Activated CD4-positive, CD25-positive, alpha-beta regulatory T cell (primary cell): ENCODE data around the gene SLC25A15.

Experiments used
- DNase-seq, 4 experiments: peaks; one replicate each; lab custom pipeline; 2025; lab: John Stamatoyannopoulos, UW

Gene SLC25A15

GRCh38 chr13:40789275-40790153 is at the start of gene SLC25A15:
TSS of gene SLC25A15 (plus strand) at chr13:40789611. CDS start at chr13:40793227, 3,616 bp downstream.
- DNase-seq: peak; percentile 46 to 73 (median 55)

DNA sequence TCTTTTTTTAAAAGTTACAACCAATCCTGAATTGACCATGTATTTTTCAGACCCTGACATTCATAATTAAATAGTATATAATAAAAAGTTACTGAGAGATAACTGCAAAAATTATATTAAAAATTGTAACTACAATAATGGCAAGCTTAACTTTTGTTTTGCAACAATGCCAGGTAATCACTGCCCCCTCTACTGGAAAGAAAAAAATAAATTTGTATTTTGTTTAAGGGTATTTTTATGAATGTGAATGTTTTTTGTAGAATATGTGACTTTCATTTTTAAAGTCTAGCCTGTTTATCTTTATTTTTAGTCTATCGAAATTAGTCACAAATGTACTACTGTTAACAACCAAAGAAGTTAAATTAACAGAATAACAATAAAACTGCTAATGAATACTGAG is 40.1 kb upstream of the SLC25A15 start:
- DNase-seq: no peak

DNA sequence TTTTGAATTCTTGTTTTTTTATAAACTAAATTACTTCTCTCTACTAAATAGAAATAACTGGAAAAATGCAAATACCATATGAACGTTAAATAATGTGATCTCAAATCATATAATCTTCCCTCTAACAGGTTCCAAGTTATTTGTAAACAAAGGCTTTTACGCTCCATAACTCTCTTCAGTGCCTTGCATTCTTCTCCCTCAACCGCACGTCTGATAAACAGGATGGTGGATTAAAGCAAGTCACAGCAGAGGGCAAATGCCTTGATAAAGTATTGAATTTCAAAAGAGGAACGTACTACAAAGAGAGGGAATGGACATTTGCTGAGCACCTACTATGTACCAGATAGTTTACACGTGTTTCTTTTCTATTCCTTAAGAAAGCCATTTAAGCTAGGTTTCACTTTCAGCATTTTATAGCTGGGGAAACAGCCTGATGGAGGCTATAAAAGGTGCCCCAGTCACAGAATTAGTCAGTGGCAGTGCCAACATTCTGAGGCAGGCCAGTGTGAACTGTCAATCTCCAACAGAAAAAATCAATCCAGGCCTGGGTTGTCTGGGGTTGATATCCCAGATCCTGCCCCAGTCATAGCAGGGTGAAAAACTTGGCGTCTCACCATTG is 34.2 kb upstream of the SLC25A15 start:
- DNase-seq: no peak

- no peak for DNase-seq
Observed at GRCh38 chr13:40756042-40756441, 33.4 kb upstream of the SLC25A15 start.

GRCh38 chr13:40758811-40759210 is 30.6 kb upstream of the SLC25A15 start:
- DNase-seq: no peak

DNA sequence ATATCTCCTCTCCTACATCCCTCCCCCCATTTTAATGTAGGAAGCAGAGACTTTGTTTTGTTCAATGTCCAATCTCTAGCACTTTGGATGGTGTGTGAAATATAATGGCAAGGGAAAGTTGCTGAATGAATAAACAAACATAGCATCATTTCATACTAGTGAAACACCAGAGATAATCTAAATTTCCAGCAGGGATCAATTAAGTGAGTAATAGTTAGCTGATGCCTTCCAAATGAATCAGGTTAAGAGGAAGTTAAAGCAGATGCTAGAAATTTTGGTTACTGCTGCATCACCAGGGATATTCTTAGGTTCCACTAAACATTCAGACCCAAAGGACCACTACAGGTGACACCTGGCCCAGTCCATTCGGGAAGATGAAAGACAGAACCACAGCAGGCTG is 26.6 kb upstream of the SLC25A15 start:
- no peak for DNase-seq

DNA sequence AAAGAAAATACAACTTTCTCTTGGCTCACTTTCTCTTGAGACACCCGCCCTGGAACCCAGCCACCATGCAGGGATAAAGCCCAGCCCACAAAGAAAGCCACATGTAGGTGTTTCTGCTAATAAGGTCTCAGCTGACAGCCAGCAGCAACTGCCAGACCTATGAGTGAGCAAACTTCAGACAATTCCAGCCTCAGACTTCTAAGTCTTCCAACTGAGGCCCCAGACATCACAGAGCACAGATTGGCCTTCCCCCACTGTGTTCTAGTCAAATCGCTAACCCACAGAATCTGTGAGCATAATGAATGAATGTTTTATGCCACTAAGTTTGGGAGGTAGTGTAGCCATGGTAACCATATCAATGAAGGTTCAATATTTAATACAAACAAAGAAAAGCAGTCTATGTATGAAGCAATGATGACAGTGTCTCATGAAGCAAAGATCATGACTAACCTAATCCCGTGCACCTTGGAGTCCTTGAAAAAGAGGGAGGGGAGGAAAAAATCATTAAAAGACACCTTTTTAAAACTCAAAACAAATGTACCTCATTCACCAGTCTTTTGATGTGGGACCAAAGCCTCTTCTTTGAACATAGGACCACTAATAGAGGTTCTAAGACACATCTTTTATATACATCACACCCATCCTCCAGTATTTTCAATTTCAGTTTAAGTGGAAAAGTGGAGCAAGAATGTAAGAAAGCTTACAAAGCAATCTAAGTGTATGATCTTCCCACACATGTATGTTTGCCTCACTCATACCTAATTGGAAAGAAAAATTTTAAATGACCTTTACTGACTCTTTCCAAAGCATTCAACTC is 24.6 kb upstream of the SLC25A15 start:
- DNase-seq: no peak

GRCh38 chr13:40765602-40766001 is 23.8 kb upstream of the SLC25A15 start:
- no peak for DNase-seq

DNA sequence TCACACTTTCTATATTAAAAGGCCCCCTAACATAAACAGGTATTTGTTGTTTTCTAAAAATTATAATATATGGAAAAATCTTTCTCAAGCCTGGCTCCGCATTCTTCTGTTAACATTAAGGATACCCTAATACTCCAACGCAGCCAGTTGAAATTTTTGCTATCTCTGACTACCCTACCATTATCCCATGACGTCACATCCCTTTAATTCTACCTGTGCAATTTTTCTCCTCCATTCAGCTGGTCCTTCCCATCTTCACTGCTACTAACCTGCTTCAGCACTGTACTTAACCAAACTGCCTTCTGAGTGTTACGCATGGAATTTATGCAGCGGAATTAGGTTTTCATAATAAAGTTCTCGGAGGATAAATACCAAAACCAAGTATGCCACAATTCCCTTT is 19.4 kb upstream of the SLC25A15 start:
- no peak for DNase-seq

- DNase-seq: no peak
Observed at GRCh38 chr13:40770609-40770933, 18.8 kb upstream of the SLC25A15 start.

- DNase-seq: peak; percentile 86 to 92 (median 92)
Observed at GRCh38 chr13:40770934-40771618, 18.3 kb upstream of the SLC25A15 start, which contains the start of gene MRPS31. TSS of gene MRPS31 (minus strand) at chr13:40771190. CDS start at chr13:40771136, 54 bp downstream.

DNA sequence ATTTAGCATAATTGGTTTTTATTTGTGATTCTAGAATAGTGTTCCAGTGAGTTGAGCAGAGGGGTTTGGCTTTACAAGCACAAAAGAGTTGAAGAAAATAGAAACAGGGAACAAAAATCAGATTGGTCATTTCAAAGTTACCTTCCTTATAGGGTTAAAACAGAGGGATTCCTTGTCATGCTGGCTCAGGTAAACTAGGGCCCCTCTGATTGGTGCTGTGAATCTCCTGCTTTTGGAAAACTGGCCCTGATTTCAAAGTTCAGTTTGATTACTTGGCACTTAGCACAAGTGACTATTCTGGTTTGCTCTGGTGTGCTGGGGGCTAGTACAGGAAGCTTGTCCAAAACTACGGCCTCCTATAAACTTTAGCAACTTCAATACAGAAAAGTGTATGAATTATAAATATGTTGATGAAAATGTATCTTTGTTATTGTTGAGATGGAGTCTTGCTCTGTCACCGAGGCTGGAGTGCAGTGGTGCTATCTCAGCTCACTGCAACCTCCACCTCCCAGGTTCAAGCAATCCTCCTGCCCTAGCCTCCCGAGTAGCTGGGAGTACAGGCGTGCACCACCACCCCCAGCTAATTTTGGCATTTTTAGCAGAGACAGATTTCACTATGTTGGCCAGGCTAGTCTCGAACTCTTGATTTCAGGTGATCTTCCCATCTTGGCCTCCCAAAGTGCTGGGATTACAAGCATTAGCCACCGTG is 16.5 kb upstream of the SLC25A15 start:
- DNase-seq: no peak

GRCh38 chr13:40774672-40775071 is 14.7 kb upstream of the SLC25A15 start:
- DNase-seq: no peak

- DNase-seq: peak in 1 of 4 experiments; percentile 5
Observed at GRCh38 chr13:40776232-40776631, 13.2 kb upstream of the SLC25A15 start.

DNA sequence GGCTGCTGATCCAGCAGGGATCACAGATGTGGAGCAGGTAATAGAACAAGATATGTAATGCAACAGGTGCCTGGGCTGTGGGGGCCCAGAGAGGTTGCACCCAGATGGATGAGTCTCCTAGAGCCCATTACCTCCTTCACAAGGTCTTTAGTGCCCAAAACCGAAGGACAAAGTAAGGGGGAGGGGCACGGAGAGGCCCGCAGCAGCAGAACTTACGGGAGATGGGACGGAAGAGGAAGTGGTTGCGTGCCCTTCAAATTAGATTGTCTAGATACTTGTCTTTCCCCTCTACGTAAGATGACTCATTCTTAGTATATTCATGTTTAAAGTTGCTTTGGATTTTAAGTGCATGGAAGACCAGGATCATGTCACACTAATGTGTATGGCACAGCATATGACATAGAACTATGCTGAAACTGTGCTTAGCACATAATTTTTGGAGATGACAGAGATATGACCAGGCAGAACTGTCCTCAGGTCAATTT is 12.7 kb upstream of the SLC25A15 start:
- DNase-seq: peak; percentile 7 to 62 (median 40)

DNA sequence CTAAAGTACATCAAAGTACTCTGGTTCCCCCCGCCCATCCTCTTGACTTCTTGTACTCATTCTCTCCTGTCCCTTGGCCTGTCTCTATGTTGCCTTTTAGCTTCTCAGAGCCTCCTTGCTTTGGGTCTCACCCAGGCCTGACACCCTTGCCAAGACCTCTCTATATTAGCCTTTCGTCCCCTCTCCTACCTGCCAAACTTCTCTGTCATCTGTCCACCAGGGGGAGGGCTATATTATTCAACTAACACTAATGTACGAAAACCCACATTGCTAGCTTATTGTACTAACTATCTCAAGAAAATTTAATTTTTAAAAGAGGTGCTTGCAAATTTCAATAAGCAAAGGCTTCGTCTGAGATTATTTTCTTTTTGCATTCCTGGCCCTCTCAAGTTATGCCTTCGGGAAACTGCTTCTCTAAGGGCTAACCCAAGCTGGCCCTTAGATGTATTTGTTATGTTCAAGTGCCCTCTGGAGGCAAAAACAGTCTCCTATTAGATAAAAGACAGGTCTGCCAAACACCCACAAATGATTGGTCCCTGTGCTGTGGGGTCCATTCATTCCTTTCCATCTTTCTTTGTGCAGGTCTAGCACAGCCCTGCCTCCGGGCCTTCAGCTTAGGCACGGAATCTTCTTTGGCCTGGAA is 12.1 kb upstream of the SLC25A15 start:
- DNase-seq: peak in 1 of 4 experiments; percentile 6

- no peak for DNase-seq
Observed at GRCh38 chr13:40777809-40778175, 11.6 kb upstream of the SLC25A15 start.

- no peak for DNase-seq
Observed at GRCh38 chr13:40779049-40779448, 10.4 kb upstream of the SLC25A15 start.

- DNase-seq: no peak
Observed at GRCh38 chr13:40779796-40780285, 9.6 kb upstream of the SLC25A15 start.

DNA sequence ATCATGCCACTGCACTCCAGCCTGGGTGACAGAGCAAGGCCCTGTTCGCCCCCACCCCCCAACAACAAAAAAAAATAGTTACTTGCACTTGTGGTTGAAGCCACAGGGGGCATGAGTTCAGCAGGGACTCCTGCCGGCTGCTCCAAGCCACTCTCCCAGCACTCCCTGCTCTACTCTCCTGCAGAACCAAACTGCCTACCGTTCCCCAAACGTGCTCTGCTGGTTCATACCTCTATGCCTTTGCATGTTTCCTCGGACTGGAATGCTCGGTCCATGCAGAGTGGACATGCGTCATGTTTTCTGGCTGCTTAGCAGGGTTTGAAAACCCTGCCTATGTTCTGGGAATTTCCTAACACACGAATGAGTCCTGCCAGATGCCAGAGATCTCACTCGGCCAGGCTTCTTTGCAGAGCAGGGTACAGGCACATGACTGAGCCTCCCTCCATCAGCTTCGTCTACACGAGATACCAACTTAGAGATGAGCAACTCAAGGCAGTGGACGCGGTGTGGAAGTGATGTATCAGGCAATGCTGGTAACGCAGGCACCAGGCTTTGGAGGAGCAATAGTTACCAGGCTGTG is 8.5 kb upstream of the SLC25A15 start:
- DNase-seq: no peak
